ENCODE results near the gene GNPTAB. TPM values are rescaled to one million over a fixed set of nuclear protein-coding genes. Genes with fewer than 3 reads are reported as not detected.

Gene GNPTAB
- 24.2 and 28.9 TPM in 2 replicates for total RNA-seq (2012; rRNA removed)
- polyA plus RNA-seq (2012; rRNA removed): 14.1 and 16.0 TPM in 2 replicates
- 3.8 and 5.0 TPM in 2 replicates for polyA plus RNA-seq (2012; cell fraction: cytosol; rRNA removed)
- polyA plus RNA-seq (2012; cell fraction: nucleus; rRNA removed; ENCODE audit: low replicate concordance): 2.5 and 15.9 TPM in 2 replicates
- Bru-seq, nascent RNA: percentile 75 among the genes with signal in this experiment
- BruChase-seq, experiment 1, labeled RNA remaining after a 6-hour chase: percentile 82 among the genes with signal in this experiment
- percentile 70 among the genes with signal in this experiment for BruChase-seq, experiment 2, labeled RNA remaining after a 2-hour chase
- long read RNA-seq, full-length matches to known transcripts: 6 of 37 reads
- long read RNA-seq, partial matches to known transcripts: 27 of 37 reads
- long read RNA-seq, other reads (novel, unspliced or antisense): 4 of 37 reads

DNA sequence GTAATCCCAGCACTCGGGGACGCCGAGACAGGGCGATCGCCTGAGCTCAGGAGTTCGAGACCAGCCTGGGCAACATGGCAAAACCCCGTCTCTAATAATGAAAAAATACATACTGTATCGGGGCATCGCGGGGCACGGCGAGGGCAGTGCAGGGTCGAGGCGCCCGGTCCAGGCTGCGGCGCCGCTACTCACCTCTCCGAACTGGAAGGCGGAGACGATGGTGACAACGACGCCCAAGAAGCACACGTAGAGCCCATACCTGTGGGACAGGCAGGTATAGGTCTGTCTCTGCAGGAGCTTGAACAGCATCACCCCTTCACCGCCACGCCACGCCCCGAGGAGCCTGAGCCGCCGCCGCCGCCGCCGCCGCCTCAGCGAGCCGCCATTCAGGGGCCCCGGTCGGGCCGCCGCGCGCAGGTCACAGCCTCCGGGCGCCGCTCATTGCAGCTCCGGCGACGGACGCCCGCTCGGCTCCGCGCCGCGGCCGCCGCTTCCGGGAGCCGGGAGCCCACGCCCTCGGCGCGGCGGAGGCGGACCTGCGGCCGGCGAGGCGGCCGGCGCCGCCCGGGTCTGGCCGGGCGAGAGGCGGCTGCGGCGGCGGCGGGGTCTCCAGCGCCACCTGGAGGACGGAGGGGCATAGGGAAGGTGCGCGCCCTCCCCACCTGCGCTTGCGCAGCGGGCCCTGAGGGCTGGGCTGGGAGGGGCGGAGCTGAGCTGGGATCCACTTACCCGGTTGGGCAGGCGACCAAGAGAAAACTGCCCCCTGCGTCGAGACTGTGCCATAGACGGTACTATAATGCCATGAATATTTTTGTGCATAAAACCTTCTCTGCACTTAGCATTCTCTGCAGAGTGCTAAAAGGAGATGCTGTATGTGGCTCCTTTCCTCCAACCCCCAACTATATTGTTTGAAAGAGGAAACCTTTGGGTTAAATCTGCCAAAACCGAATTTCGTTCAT lies at the start of gene GNPTAB:
Gene GNPTAB (minus strand): TSS at position 593 of the 959 bp plus-strand sequence. CDS start 284 bp downstream, at position 309.
- ChIA-PET POLR2A (ENCODE audit: unreplicated experiment) (interaction anchor here (0.5 to 0.7 kb wide), 4 partner anchors 15 to 378 kb away, joined by 4 to 13 read pairs (median 10); no protein-coding TSS in a partner anchor), CTCF (interaction anchor here (0.5 to 4.4 kb wide), 20 partner anchors 9 to 1997 kb away, joined by 3 to 19 read pairs (median 4); no protein-coding TSS in a partner anchor)
- Histone ChIP-seq H3K4me3 (ENCODE audit: insufficient read depth, low read depth, low read length) (peak within 1 kb of the TSS; percentile 97), H3K9me1 (ENCODE audit: insufficient read depth, low read length) (no peaks in the 10 kb centered on the region), H2BK15ac (ENCODE audit: low read depth, low read length) (no peak within 1 kb of the TSS), H2AK5ac (ENCODE audit: low read depth, low read length) (no peak within 1 kb of the TSS), H3K9me3 (ENCODE audit: control insufficient read depth, insufficient read depth, low read length) (no peaks in the 10 kb centered on the region), H3K9ac (ENCODE audit: low read depth, low read length) (peak within 1 kb of the TSS; percentile 94), H3K18ac (ENCODE audit: low read depth, low read length) (peak within 1 kb of the TSS; percentile 61; the same call in 1 of the 2 replicates), H3K23ac (ENCODE audit: low read depth, low read length) (peak within 1 kb of the TSS; percentile 88), H3K14ac (replicated peaks; ENCODE audit: low read depth, low read length) (peak within 1 kb of the TSS; percentile 93), H2BK20ac (ENCODE audit: low read depth, low read length) (no peak within 1 kb of the TSS), H3K56ac (ENCODE audit: extremely low read depth, insufficient read depth, low read length) (0 out of 2 replicates have a peak within 1 kb of the TSS, but pooled peaks have one; percentile 12), H2BK120ac (ENCODE audit: low read depth, low read length) (peak within 1 kb of the TSS; percentile 33), H4K8ac (ENCODE audit: low read depth in 2 of 2, low read length in 2 of 2) (peak within 1 kb of the TSS; percentile 24 to 78; a peak in 2 of 4 replicates), H3K4ac (ENCODE audit: low read depth, low read length) (peak within 1 kb of the TSS; percentile 88), H2AK9ac (replicated peaks; ENCODE audit: low read depth, low read length, poor library complexity) (peak within 1 kb of the TSS; percentile 82), H3K79me1 (ENCODE audit: low read depth in 1 of 2, low read length in 2 of 2) (peaks cover 11 to 26% of the 10 kb centered on the region in 2 experiments; a peak in 3 of 4 replicates), H4K20me1 (ENCODE audit: insufficient read depth, low read length) (no peaks in the 10 kb centered on the region), H3K36me3 (ENCODE audit: control insufficient read depth, insufficient read depth, low read length) (no peaks in the 10 kb centered on the region), H3K4me2 (ENCODE audit: low read depth, low read length) (peak within 1 kb of the TSS; percentile 99), H3K27me3 (ENCODE audit: control insufficient read depth, insufficient read depth, low read length) (no peaks in the 10 kb centered on the region), H2AFZ (replicated peaks; ENCODE audit: low read length, poor library complexity) (peak within 1 kb of the TSS; percentile 97), H4K91ac (ENCODE audit: insufficient read depth, low read depth, low read length) (peak within 1 kb of the TSS; percentile 57; the same call in 1 of the 2 replicates), H3K4me1 (ENCODE audit: control insufficient read depth, insufficient read depth, low read length) (no peaks in the 10 kb centered on the region), H4K5ac (ENCODE audit: low read depth, low read length) (peak within 1 kb of the TSS; percentile 65), H2BK5ac (ENCODE audit: low read depth, low read length, poor library complexity, severe bottlenecking) (no peak within 1 kb of the TSS), H3K27ac (ENCODE audit: insufficient read depth, low read length) (peak within 1 kb of the TSS; percentile 56)
- ATAC-seq (ENCODE audit: low read depth): peak; percentile 99
- dilution Hi-C loops (cut with HindIII; ENCODE audit: low sequenced_read_pairs, unreplicated experiment): no loop called here
- peak; percentile 88 for DNase-seq
- BruUV-seq (replicated peaks): no TSS peak
- in situ Hi-C loops (cut with MboI; ENCODE audit: low sequenced_read_pairs): no loop called here
- WGBS, 2 experiments (ENCODE audit: extremely low coverage in 2 of 2, insufficient read length in 1 of 2): 0% methylated on average over 16 of the region's 96 CpGs; no CpG with 5 or more reads in 1 of the 2 experiments
- intact Hi-C loops (cut with micrococcal nuclease): loop anchor here (1.0 to 10.0 kb wide), 3 partner anchors 57 to 416 kb away; no protein-coding TSS in a partner anchor
- no peak for TF ChIP-seq RCOR1 (IDR thresholded peaks at IDR 0.05; ENCODE audit: insufficient replicate concordance, low read length)
- peak; percentile 28; the same call in 1 of the 2 replicates for TF ChIP-seq MXI1 (IDR thresholded peaks at IDR 0.05; ENCODE audit: borderline replicate concordance, low read depth, low read length)
- TF ChIP-seq CHD1 (IDR thresholded peaks at IDR 0.05; ENCODE audit: low read depth, low read length): no peak
- 0 out of 2 replicates have a peak, but pooled peaks have one; percentile 1 for TF ChIP-seq NFE2L2 (IDR thresholded peaks at IDR 0.05; ENCODE audit: low read depth, low read length)
- no peak for TF ChIP-seq ELK1 (IDR thresholded peaks at IDR 0.05; ENCODE audit: borderline replicate concordance, low read depth, low read length)
- TF ChIP-seq FOS (IDR thresholded peaks at IDR 0.05; ENCODE audit: low read depth, low read length): no peak
- TF ChIP-seq MAZ (IDR thresholded peaks at IDR 0.05; ENCODE audit: borderline replicate concordance, low read depth, low read length): peak; percentile 89; the same call in 1 of the 2 replicates
- no peak for TF ChIP-seq CEBPB (IDR thresholded peaks at IDR 0.05; ENCODE audit: low read depth, low read length)
- TF ChIP-seq RFX5 (IDR thresholded peaks at IDR 0.05; ENCODE audit: low read depth, low read length): no peak
- peak; percentile 59 for TF ChIP-seq SMC3 (IDR thresholded peaks at IDR 0.05; ENCODE audit: low read depth, low read length)
- peak; percentile 41; the same call in 1 of the 2 replicates for TF ChIP-seq POLR2A (IDR thresholded peaks at IDR 0.05; ENCODE audit: low read depth, low read length)
- no peak for TF ChIP-seq BHLHE40 (IDR thresholded peaks at IDR 0.05; ENCODE audit: low read depth, low read length)
